Sigmoid colon (tissue), 7 donors: Measurements from ENCODE around the gene RBBP7. TPM values are rescaled to one million over a fixed set of nuclear protein-coding genes. Genes with fewer than 3 reads are reported as not detected.

Experiments
- DNase-seq: peaks from one replicate; pipeline ENCODE4 v3.0.0-alpha.2; 2019
- H3K27ac ChIP-seq, 4 donors: fragments of 200-600 bp; sonication (generic); one replicate each; pipeline ENCODE4 v1.5.1; 2016 to 2019; ENCODE audit warnings: mild to moderate bottlenecking in 1 of 4
- H3K27me3 ChIP-seq, 3 donors: fragments of 200-600 bp; sonication (generic); one replicate each; pipeline ENCODE4 v1.5.1; 2019; ENCODE audit warnings: mild to moderate bottlenecking in 1 of 3
- H3K36me3 ChIP-seq, 4 donors: fragments of 200-600 bp; sonication (generic); one replicate each; pipeline ENCODE4 v1.5.1; 2016 to 2019
- H3K4me1 ChIP-seq, 4 donors: fragments of 200-600 bp; sonication (generic); one replicate each; pipeline ENCODE4 v1.5.1; 2017 to 2019
- H3K4me3 ChIP-seq, 4 donors: fragments of 200-600 bp; sonication (generic); one replicate each; pipeline ENCODE4 v1.5.1; 2017 to 2019; ENCODE audit warnings: mild to moderate bottlenecking in 2 of 4, moderate library complexity in 1 of 4
- H3K9me3 ChIP-seq, 4 donors: fragments of 200-600 bp in 3 of 4; sonication (generic) in 3 of 4; one replicate each; pipeline versions ENCODE4 v1.5.1 to v1.6.1; 2013 to 2019
- EP300 ChIP-seq, 4 donors: sonication (generic); formaldehyde crosslinking; IDR thresholded peaks; one replicate each; pipeline ENCODE4 v1.6.1; 2017; ENCODE audit warnings: antibody characterized with exemption in 4 of 4
- POLR2A ChIP-seq, 2 donors: fragments of 450-650 bp; IDR thresholded peaks; one replicate each; pipeline ENCODE4 v1.6.1; 2016; ENCODE audit warnings: antibody characterized with exemption in 2 of 2, mild to moderate bottlenecking in 2 of 2, moderate library complexity in 2 of 2
- POLR2AphosphoS5 ChIP-seq, 4 donors: sonication (generic); formaldehyde crosslinking; IDR thresholded peaks; one replicate each; pipeline ENCODE4 v1.6.1; 2017; ENCODE audit warnings: antibody characterized with exemption in 4 of 4
- WGBS, 2 donors: extraction: QIAGEN DNeasy Blood & Tissue Kit; methylation state at CpG; one replicate each; pipeline ENCODE4 v1.1.7; 2013; 5-methylcytosine and 5-hydroxymethylcytosine counted together
- intact Hi-C: fragments of 100-400 bp; cut with DNase I; formaldehyde crosslinking; loops from one replicate; pipeline ENCODE4 v1.15.1; 2023
- polyA plus RNA-seq, 3 donors: library from polyadenylated mRNA; stranded (reverse); fragments of 200-250 nt; gene quantifications; one replicate each; pipeline ENCODE4 v1.2.3, GENCODE V29; 2013
- total RNA-seq, 4 donors: library from RNA; depleted of rRNA; stranded (reverse); fragments of >200 nt; gene quantifications; one replicate each; pipeline ENCODE4 v1.1.0, GENCODE V29; 2016
- TF ChIP-seq, protein P1 (sequence below), 4 experiments: fragments of 450-650 bp in 3 of 4; fragments of 200-600 bp in 1 of 4; IDR thresholded peaks; one replicate each; pipeline ENCODE4 v1.5.1; 2016 to 2019; ENCODE audit warnings: antibody characterized with exemption in 4 of 4, mild to moderate bottlenecking in 3 of 4, moderate library complexity in 2 of 4
- donor health status: healthy with polysubstance abuse.
- donor health status: Bipolar disorder and iron deficiency.
- donor health status: healthy.

Gene RBBP7
- 100 to 1,000 TPM in 3 of 4 donors, 10 to 100 TPM in 1; 99.8 to 130 (median 118) TPM for total RNA-seq
- polyA plus RNA-seq = 100 to 1,000 TPM in 1 of 3 donors, 10 to 100 TPM in 2; 59.4 to 110 (median 70.9) TPM

- no peaks in the 10 kb centered on the region for H3K36me3 ChIP-seq
- peak within 1 kb of the TSS; percentile 53 to 74 (median 68) for H3K4me3 ChIP-seq
- H3K9me3 ChIP-seq = no peaks in the 10 kb centered on the region
- peak; percentile 97 for DNase-seq
- H3K27me3 ChIP-seq = no peaks in the 10 kb centered on the region
- peaks cover 0 to 49% (median 27%) of the 10 kb centered on the region in 4 donors for H3K4me1 ChIP-seq
- intact Hi-C loops = loop anchor here (5.0 to 10.0 kb wide), 2 partner anchors 43 to 1195 kb away; no protein-coding TSS in a partner anchor
- peak within 1 kb of the TSS; percentile 90 to 94 (median 90) for H3K27ac ChIP-seq
- WGBS, 2 donors = 0 to 1% methylated on average over 84 of the region's 84 CpGs
- TF ChIP-seq POLR2A (IDR thresholded peaks at IDR 0.05) = peak; percentile 85 to 92
- peak; percentile 94 to 97 (median 95) for TF ChIP-seq POLR2AphosphoS5 (IDR thresholded peaks at IDR 0.05)
- TF ChIP-seq EP300 (IDR thresholded peaks at IDR 0.05) = no peak
Observed at GRCh38 chrX:16870095-16870861, at the start of gene RBBP7. Gene RBBP7, minus strand, starts transcription at chrX:16870362. Its CDS starts 309 bp downstream, at chrX:16870053.

DNA sequence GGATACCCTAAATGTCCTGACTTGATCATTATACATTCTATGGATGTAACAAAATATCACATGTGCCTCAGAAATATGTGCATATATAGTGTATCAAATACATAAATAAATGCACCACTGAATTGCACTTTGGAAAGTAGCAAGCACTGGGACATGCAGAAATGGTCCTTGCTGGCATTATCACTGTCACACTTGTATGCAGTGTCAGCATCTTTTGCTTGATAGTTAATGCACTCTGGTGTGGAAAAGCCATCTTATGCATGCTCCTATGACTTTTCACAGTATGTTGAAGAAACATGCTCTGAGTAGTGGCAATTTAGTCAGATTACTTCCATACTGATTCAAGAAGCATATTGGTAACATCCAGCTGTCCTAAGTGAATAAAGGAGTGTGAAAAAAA, 48.8 kb upstream of the RBBP7 start:
- no peaks in the 10 kb centered on the region for H3K4me1 ChIP-seq
- TF ChIP-seq EP300 (IDR thresholded peaks at IDR 0.05) = no peak
- TF ChIP-seq POLR2AphosphoS5 (IDR thresholded peaks at IDR 0.05) = no peak
- TF ChIP-seq, protein P1, sequence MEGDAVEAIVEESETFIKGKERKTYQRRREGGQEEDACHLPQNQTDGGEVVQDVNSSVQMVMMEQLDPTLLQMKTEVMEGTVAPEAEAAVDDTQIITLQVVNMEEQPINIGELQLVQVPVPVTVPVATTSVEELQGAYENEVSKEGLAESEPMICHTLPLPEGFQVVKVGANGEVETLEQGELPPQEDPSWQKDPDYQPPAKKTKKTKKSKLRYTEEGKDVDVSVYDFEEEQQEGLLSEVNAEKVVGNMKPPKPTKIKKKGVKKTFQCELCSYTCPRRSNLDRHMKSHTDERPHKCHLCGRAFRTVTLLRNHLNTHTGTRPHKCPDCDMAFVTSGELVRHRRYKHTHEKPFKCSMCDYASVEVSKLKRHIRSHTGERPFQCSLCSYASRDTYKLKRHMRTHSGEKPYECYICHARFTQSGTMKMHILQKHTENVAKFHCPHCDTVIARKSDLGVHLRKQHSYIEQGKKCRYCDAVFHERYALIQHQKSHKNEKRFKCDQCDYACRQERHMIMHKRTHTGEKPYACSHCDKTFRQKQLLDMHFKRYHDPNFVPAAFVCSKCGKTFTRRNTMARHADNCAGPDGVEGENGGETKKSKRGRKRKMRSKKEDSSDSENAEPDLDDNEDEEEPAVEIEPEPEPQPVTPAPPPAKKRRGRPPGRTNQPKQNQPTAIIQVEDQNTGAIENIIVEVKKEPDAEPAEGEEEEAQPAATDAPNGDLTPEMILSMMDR (IDR thresholded peaks at IDR 0.05) = no peak
- TF ChIP-seq POLR2A (IDR thresholded peaks at IDR 0.05) = no peak
- no peaks in the 10 kb centered on the region for H3K9me3 ChIP-seq
- intact Hi-C loops = no loop called here
- no peak overlapping the region for H3K27ac ChIP-seq
- no peak overlapping the region for H3K4me3 ChIP-seq
- no peaks in the 10 kb centered on the region for H3K27me3 ChIP-seq
- DNase-seq = no peak
- H3K36me3 ChIP-seq = no peaks in the 10 kb centered on the region

- TF ChIP-seq, protein P1 (IDR thresholded peaks at IDR 0.05) = no peak
- no peak for TF ChIP-seq POLR2A (IDR thresholded peaks at IDR 0.05)
- TF ChIP-seq POLR2AphosphoS5 (IDR thresholded peaks at IDR 0.05) = no peak
- no peak for TF ChIP-seq EP300 (IDR thresholded peaks at IDR 0.05)
- no peak for DNase-seq
- 88 to 92% methylated on average over 6 of the region's 6 CpGs for WGBS, 2 donors
- no peaks in the 10 kb centered on the region for H3K9me3 ChIP-seq
- H3K27ac ChIP-seq = no peak overlapping the region
- H3K4me3 ChIP-seq = no peak overlapping the region
- H3K36me3 ChIP-seq = no peaks in the 10 kb centered on the region
- H3K27me3 ChIP-seq = no peaks in the 10 kb centered on the region
- no peaks in the 10 kb centered on the region for H3K4me1 ChIP-seq
- intact Hi-C loops = no loop called here
Observed at GRCh38 chrX:16917120-16917519, 47.0 kb upstream of the RBBP7 start.

DNA sequence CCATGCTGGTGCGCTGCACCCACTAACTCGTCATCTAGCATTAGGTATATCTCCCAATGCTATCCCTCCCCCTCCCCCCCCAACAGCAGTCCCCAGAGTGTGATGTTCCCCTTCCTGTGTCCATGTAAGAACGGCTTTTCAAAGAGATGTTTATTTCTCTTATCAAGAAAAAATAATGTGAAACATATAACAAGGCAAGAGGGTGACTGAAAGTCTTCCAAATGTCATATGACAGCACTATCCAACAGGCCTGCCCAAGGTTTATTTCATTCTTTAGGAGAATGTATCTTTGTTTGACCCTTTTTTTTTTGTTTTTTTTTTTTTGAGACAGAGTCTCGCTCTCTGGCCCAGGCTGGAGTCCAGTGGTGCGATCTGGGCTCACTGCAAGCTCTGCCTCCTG, 46.4 kb upstream of the RBBP7 start:
- DNase-seq = no peak
- Histone ChIP-seq H3K27ac (no peak overlapping the region), H3K9me3 (no peaks in the 10 kb centered on the region), H3K27me3 (no peaks in the 10 kb centered on the region), H3K4me1 (no peaks in the 10 kb centered on the region), H3K36me3 (no peaks in the 10 kb centered on the region), H3K4me3 (no peak overlapping the region)
- TF ChIP-seq, protein P1 (IDR thresholded peaks at IDR 0.05) = no peak
- TF ChIP-seq EP300 (IDR thresholded peaks at IDR 0.05) (no peak), POLR2AphosphoS5 (IDR thresholded peaks at IDR 0.05) (no peak), POLR2A (IDR thresholded peaks at IDR 0.05) (no peak)
- WGBS, 2 donors = 89 to 93% methylated on average over 3 to 5 of the region's 5 CpGs
- intact Hi-C loops = no loop called here

DNA sequence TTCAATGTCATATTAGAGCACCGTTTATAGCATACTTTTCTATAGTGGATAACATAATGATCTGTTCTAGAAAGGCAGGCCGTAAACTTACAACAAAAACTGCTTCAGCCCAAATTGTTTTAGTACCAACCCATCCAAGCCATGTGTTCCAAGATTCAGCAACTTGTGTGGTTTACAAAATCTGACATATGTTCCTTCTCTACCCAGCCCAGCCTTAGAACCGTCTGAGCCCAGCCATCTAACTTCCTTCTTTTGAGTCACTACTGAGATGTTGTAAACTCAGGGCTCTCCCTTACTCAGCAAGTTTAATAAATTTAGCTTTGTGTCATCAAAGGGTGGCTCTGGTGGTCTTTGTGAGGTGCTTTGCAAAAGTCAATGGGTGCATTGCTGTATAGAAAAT, 43.9 kb upstream of the RBBP7 start:
- DNase-seq = no peak
- Histone ChIP-seq H3K4me3 (no peak overlapping the region), H3K9me3 (no peaks in the 10 kb centered on the region), H3K27me3 (no peaks in the 10 kb centered on the region), H3K27ac (no peak overlapping the region), H3K36me3 (no peaks in the 10 kb centered on the region), H3K4me1 (no peaks in the 10 kb centered on the region)
- intact Hi-C loops = no loop called here
- no peak for TF ChIP-seq EP300 (IDR thresholded peaks at IDR 0.05)
- TF ChIP-seq, protein P1 (IDR thresholded peaks at IDR 0.05) = no peak
- TF ChIP-seq POLR2A (IDR thresholded peaks at IDR 0.05) = no peak
- no peak for TF ChIP-seq POLR2AphosphoS5 (IDR thresholded peaks at IDR 0.05)
- 53 to 59% methylated on average over 3 of the region's 3 CpGs for WGBS, 2 donors
